ENCODE measurements around the gene PRDM2.

PRDM2 gene

DNA sequence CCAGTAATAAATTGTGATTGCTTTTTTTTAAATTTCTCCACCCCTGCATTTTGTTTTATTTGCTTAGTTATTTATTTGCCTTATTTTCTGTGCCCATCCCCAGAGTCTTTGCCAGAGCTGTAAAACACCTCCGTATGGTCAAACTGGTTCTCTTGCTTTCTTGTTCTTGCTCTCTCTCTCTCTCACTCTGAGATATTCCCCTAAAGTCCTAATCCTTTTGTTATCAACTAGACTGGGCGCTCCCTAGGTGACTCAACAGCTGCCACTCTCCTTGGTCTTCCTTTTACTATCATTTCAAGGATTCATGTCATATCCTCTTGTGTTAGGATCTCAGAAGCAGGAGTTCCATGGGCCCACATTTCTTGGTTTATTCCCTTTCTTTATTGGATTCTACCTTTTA, 160.0 kb downstream of the PRDM2 start:
- Histone ChIP-seq H3K9me3 (ENCODE audit: control insufficient read depth, low read length) (no peaks in the 10 kb centered on the region), H3K9ac (ENCODE audit: low read length) (no peak overlapping the region), H3K36me3 (ENCODE audit: control insufficient read depth, insufficient read depth, low read length) (no peaks in the 10 kb centered on the region), H3K27me3 (ENCODE audit: control insufficient read depth, insufficient read depth, low read length) (no peaks in the 10 kb centered on the region), H3K4me1 (ENCODE audit: control insufficient read depth, insufficient read depth, low read length) (no peaks in the 10 kb centered on the region), H3K4me3 (ENCODE audit: low read length) (no peak overlapping the region)

DNA sequence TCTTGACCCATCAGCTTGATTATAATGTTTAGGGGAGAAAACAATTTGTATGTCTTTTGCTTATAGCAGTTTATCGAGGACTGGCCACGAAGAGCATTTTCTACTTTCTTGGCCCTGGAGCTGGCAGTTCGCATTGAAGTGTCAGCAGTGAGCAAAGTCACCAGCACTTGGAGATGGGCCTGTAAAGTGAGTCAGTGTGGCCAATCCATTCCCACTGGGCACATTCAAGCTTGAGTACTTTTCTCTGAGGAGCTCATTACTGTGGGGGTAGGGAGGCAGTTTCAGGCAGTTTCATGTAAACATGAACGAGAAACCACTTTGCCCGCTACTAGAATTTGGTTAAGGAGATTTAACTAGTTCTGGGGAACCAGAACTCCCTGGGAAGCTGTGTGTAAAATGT, 164.8 kb downstream of the PRDM2 start:
- Histone ChIP-seq H3K4me1 (ENCODE audit: control insufficient read depth, insufficient read depth, low read length) (no peaks in the 10 kb centered on the region), H3K4me3 (ENCODE audit: low read length) (no peak overlapping the region), H3K27me3 (ENCODE audit: control insufficient read depth, insufficient read depth, low read length) (no peaks in the 10 kb centered on the region), H3K9ac (ENCODE audit: low read length) (no peak overlapping the region), H3K9me3 (ENCODE audit: control insufficient read depth, low read length) (no peaks in the 10 kb centered on the region), H3K36me3 (ENCODE audit: control insufficient read depth, insufficient read depth, low read length) (no peaks in the 10 kb centered on the region)

DNA sequence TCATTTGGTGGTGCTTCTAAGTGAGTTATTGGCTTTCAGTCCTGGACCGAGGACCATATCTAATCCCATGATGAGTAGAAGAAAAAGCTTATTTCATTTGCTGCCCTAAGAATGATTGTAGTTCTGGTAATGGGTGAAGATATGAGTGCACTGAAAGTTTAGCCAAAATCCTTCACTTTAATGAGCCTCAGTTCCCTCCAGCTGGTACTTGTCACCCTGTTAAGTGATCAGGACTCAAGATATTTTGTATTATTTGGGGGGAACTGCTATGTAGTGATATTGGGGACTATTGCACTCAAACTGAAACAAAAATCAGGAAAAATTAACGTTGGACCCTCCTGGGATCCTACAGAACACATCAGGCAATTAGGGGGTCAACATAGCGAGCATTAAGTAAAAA, 165.9 kb downstream of the PRDM2 start:
- H3K9me3 ChIP-seq (ENCODE audit: control insufficient read depth, low read length), result no peaks in the 10 kb centered on the region
- H3K9ac ChIP-seq (ENCODE audit: low read length), result no peak overlapping the region
- H3K36me3 ChIP-seq (ENCODE audit: control insufficient read depth, insufficient read depth, low read length), result no peaks in the 10 kb centered on the region
- H3K4me3 ChIP-seq (ENCODE audit: low read length), result no peak overlapping the region
- H3K4me1 ChIP-seq (ENCODE audit: control insufficient read depth, insufficient read depth, low read length), result no peaks in the 10 kb centered on the region
- no peaks in the 10 kb centered on the region for H3K27me3 ChIP-seq (ENCODE audit: control insufficient read depth, insufficient read depth, low read length)

DNA sequence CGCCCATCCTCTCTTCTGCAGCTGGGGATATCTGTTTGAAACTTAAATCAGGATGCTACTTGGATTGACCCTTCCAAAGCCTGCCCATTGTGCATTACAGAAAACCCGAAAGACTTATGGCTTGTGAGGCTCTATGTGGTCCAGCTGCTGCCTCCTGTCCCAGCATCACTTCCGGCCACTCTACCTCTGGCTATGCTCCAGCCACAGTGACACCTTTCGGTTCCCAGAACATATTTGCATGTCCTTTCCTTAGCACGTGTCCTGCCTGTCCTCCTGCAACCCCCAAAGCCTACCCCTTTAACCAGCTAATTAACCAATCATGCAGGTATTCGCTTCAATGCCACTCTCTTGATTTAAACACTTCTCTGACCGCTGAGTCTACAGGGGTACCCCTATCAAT, 167.6 kb downstream of the PRDM2 start:
- Histone ChIP-seq H3K36me3 (ENCODE audit: control insufficient read depth, insufficient read depth, low read length) (no peaks in the 10 kb centered on the region), H3K9me3 (ENCODE audit: control insufficient read depth, low read length) (no peaks in the 10 kb centered on the region), H3K4me1 (ENCODE audit: control insufficient read depth, insufficient read depth, low read length) (no peaks in the 10 kb centered on the region), H3K27me3 (ENCODE audit: control insufficient read depth, insufficient read depth, low read length) (no peaks in the 10 kb centered on the region), H3K4me3 (ENCODE audit: low read length) (no peak overlapping the region), H3K9ac (ENCODE audit: low read length) (no peak overlapping the region)

DNA sequence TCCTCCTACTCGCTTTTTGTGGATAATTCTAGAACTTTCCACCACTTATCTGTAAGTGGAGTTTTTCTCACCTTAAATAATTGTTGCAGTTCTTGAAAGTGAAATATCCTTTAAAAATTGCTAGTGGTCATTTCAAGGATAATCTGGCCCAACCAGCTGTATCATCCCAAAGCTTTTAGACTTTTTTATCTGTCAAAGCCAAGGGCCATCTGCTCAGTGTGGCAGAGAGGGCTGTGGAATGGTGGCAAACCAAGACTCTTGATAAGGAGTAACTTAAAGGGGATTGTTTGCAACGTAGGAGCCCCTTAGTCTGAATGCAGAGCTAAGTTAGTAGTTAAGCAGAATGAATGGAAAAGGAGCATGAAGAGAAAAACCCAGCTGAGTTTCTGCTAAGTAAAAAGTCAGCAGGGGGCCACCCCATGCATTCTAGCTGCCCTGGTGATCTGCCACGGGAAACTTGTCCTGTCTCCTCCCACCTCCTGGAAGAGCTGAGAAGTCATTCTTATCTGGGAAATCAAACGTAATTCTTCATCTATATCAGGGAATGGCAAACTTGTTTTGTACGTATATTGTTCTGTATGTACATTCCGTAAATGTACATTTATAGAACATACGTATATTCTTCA, 169.3 kb downstream of the PRDM2 start:
- Histone ChIP-seq H3K36me3 (ENCODE audit: control insufficient read depth, insufficient read depth, low read length) (no peaks in the 10 kb centered on the region), H3K4me3 (ENCODE audit: low read length) (no peak overlapping the region), H3K4me1 (ENCODE audit: control insufficient read depth, insufficient read depth, low read length) (no peaks in the 10 kb centered on the region), H3K27me3 (ENCODE audit: control insufficient read depth, insufficient read depth, low read length) (no peaks in the 10 kb centered on the region), H3K9me3 (ENCODE audit: control insufficient read depth, low read length) (no peaks in the 10 kb centered on the region), H3K9ac (ENCODE audit: low read length) (no peak overlapping the region)

DNA sequence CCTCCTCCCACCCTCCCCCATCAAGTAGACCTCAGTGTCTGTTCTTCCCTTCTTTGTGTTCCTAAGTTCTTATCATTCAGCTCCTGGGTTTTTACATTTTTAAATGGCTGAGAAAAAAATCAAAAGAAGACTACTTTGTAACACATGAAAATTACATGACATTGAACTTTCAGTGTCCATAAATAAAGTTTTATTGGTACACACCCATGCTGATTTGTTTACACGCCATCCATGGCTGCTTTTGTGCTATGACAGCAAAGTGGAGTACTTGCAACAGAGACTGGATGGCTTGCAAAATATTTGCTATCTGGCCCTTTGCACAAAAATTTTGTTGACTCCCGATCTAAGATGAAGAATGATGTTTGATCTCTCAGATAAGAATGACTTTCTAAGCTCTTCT, 171.4 kb downstream of the PRDM2 start:
- Histone ChIP-seq H3K9ac (ENCODE audit: low read length) (no peak overlapping the region), H3K4me3 (ENCODE audit: low read length) (no peak overlapping the region), H3K9me3 (ENCODE audit: control insufficient read depth, low read length) (no peaks in the 10 kb centered on the region), H3K36me3 (ENCODE audit: control insufficient read depth, insufficient read depth, low read length) (no peaks in the 10 kb centered on the region), H3K4me1 (ENCODE audit: control insufficient read depth, insufficient read depth, low read length) (no peaks in the 10 kb centered on the region), H3K27me3 (ENCODE audit: control insufficient read depth, insufficient read depth, low read length) (no peaks in the 10 kb centered on the region)

DNA sequence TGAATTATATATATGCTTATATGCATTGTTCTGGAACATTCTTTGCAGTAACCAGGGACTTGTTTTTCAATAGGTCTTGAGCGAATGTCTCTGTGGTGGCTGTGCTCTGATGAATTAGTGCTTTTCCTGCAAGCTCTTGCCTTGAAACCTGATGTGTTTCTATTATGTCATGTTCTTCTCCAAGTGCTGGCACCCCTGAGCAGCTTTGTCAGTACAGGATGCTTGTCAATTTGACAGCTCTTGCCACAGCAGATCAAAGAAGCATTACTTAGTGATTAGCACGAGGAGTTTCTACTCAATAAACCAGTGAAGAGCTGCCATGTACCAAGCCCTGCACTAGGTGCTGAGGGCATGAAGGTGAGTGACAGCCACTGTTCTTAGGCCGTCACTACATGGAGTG, 171.9 kb downstream of the PRDM2 start:
- no peaks in the 10 kb centered on the region for H3K9me3 ChIP-seq (ENCODE audit: control insufficient read depth, low read length)
- no peaks in the 10 kb centered on the region for H3K36me3 ChIP-seq (ENCODE audit: control insufficient read depth, insufficient read depth, low read length)
- H3K9ac ChIP-seq (ENCODE audit: low read length), result no peak overlapping the region
- H3K4me3 ChIP-seq (ENCODE audit: low read length), result no peak overlapping the region
- no peaks in the 10 kb centered on the region for H3K27me3 ChIP-seq (ENCODE audit: control insufficient read depth, insufficient read depth, low read length)
- H3K4me1 ChIP-seq (ENCODE audit: control insufficient read depth, insufficient read depth, low read length), result no peaks in the 10 kb centered on the region

DNA sequence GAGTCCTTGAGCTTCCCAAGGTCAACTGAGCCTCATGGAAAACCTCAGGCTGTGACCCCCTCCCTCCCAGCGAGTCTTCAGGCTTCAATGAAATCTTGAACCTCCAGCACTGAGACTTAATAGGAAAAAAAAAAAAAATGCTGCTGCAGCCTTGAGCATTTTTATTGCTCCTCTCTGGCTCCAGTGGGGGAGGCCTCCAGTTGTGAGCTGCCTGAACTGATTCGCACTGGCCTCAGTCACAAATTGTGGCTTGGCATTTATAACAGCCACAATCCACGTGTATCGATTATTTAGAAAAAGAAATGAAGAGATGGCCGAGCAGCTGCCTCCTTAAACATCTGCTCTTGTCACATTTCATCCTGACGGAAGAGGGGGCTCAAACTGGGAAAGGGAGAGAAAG, 173.0 kb downstream of the PRDM2 start:
- Histone ChIP-seq H3K9me3 (ENCODE audit: control insufficient read depth, low read length) (no peaks in the 10 kb centered on the region), H3K4me1 (ENCODE audit: control insufficient read depth, insufficient read depth, low read length) (no peaks in the 10 kb centered on the region), H3K9ac (ENCODE audit: low read length) (no peak overlapping the region), H3K36me3 (ENCODE audit: control insufficient read depth, insufficient read depth, low read length) (no peaks in the 10 kb centered on the region), H3K27me3 (ENCODE audit: control insufficient read depth, insufficient read depth, low read length) (no peaks in the 10 kb centered on the region), H3K4me3 (ENCODE audit: low read length) (no peak overlapping the region)

Data from mucosa of stomach (tissue), 1 donor.